Measurements from ENCODE around the gene INTS6. TPM values are rescaled to one million over a fixed set of nuclear protein-coding genes. Genes with fewer than 3 reads are reported as not detected.

Gene INTS6
- polyA plus RNA-seq, 1 donor (not counting 4 experiments of a cell fraction or from before 2014, with no cell fraction given): 44.2 TPM

DNA sequence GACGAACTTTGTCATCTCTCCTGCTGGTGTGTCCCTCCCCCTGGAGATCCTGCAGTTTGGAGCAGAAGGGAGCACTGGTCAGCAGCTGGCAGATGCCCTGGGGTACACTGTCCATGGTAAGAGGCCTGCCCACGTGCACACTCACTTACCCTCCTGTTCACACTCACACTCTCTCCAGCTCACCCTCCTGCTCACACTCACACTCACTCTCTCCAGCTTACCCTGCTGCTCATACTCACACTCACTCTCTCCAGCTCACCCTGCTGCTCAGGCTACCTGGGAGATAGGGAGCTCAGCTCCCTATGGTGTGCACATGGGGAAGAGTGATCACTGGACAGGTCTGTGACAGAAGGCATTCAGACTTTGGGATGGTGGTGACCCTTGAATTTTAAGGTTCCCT is 111.6 kb downstream of the INTS6 start:
- Histone ChIP-seq H2AFZ (ENCODE audit: control insufficient read depth, low read length) (no peak overlapping the region), H3K36me3 (ENCODE audit: control insufficient read depth in 2 of 2, extremely low read depth in 1 of 2, insufficient read depth in 2 of 2, low read length in 2 of 2) (peaks cover 0 to 3% of the 10 kb centered on the region in 2 experiments), H3K4me1 (ENCODE audit: control insufficient read depth, extremely low read depth, insufficient read depth, low read length) (no peaks in the 10 kb centered on the region), H3K27me3 (ENCODE audit: control insufficient read depth, extremely low read depth, insufficient read depth, low read length) (no peaks in the 10 kb centered on the region), H4K20me1 (ENCODE audit: control insufficient read depth, extremely low read depth, insufficient read depth, low read length) (no peaks in the 10 kb centered on the region), H3K4me2 (ENCODE audit: control insufficient read depth, extremely low read depth, insufficient read depth, low read depth, low read length) (no peak overlapping the region), H3K79me2 (ENCODE audit: control insufficient read depth, insufficient read depth, low read length) (no peaks in the 10 kb centered on the region), H3K4me3 (ENCODE audit: control insufficient read depth in 2 of 3, extremely low read depth in 1 of 3, insufficient read depth in 2 of 3, low read depth in 1 of 3, low read length in 3 of 3) (no peak overlapping the region), H3K9me1 (ENCODE audit: control insufficient read depth, extremely low read depth, insufficient read depth, low read length) (no peaks in the 10 kb centered on the region), H3K9me3 (ENCODE audit: control insufficient read depth, low read depth, low read length) (no peaks in the 10 kb centered on the region), H3K27ac (ENCODE audit: control insufficient read depth, insufficient read depth, low read length) (no peak overlapping the region), H3K9ac (ENCODE audit: control insufficient read depth, extremely low read depth, insufficient read depth, low read length) (no peak overlapping the region)
- FAIRE-seq: no peak
- dilution Hi-C loops (cut with MboI; ENCODE audit: extremely low pct_ligation_motif_present, low sequenced_read_pairs): no loop called here
- TF ChIP-seq EZH2 (IDR thresholded peaks at IDR 0.05; ENCODE audit: low read length): no peak
- TF ChIP-seq, protein P1, sequence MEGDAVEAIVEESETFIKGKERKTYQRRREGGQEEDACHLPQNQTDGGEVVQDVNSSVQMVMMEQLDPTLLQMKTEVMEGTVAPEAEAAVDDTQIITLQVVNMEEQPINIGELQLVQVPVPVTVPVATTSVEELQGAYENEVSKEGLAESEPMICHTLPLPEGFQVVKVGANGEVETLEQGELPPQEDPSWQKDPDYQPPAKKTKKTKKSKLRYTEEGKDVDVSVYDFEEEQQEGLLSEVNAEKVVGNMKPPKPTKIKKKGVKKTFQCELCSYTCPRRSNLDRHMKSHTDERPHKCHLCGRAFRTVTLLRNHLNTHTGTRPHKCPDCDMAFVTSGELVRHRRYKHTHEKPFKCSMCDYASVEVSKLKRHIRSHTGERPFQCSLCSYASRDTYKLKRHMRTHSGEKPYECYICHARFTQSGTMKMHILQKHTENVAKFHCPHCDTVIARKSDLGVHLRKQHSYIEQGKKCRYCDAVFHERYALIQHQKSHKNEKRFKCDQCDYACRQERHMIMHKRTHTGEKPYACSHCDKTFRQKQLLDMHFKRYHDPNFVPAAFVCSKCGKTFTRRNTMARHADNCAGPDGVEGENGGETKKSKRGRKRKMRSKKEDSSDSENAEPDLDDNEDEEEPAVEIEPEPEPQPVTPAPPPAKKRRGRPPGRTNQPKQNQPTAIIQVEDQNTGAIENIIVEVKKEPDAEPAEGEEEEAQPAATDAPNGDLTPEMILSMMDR (optimal IDR thresholded peaks at IDR 0.05 in 1 of 3, IDR thresholded peaks at IDR 0.05 in 1 of 3, conservative IDR thresholded peaks at IDR 0.05 in 1 of 3; ENCODE audit: extremely low read depth in 1 of 3, insufficient read depth in 2 of 3, low read length in 3 of 3): no peak
- no peak for DNase-seq (ENCODE audit: low read depth, low spot score)

DNA sequence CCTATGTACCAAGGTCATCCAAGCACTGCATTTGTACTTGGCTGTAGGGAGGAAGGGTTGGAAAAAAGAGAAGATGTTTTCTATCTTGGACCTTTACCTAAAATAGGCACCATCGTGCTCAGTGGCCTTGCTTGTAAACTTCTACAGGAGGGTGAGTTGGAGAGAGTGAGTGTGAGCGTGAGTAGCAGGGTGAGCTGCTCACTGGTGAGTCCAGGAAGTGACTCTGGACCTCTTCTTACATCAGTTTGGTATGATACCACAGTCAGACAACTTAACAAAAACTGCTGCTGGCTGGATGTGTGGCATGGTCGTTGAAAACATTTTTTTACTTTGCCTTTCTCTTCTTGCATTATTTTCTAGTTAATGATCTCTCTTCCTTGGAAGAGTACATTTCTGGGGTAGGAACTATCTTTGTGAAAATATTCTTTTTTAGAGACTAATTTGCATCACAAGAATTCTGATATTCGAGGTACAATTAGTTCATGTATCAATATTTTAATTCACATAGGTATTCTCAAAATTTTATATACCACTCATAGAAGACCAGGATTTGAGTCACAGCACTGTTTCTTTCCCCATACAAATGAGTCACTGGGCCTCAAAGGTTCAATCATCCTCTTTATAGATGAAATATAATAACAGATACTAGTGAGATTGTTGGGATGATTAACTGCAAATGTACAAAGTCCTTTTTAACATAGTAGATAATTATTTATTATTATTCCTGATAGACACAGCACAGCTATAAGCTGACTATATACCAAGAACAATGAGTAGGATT is 112.7 kb downstream of the INTS6 start:
- no peaks in the 10 kb centered on the region for H3K9me1 ChIP-seq (ENCODE audit: control insufficient read depth, extremely low read depth, insufficient read depth, low read length)
- H4K20me1 ChIP-seq (ENCODE audit: control insufficient read depth, extremely low read depth, insufficient read depth, low read length): no peaks in the 10 kb centered on the region
- H3K4me2 ChIP-seq (ENCODE audit: control insufficient read depth, extremely low read depth, insufficient read depth, low read depth, low read length): no peak overlapping the region
- TF ChIP-seq EZH2 (IDR thresholded peaks at IDR 0.05; ENCODE audit: low read length): no peak
- TF ChIP-seq, protein P1 (optimal IDR thresholded peaks at IDR 0.05 in 1 of 3, IDR thresholded peaks at IDR 0.05 in 1 of 3, conservative IDR thresholded peaks at IDR 0.05 in 1 of 3; ENCODE audit: extremely low read depth in 1 of 3, insufficient read depth in 2 of 3, low read length in 3 of 3): no peak
- no peak overlapping the region for H3K4me3 ChIP-seq (ENCODE audit: control insufficient read depth in 2 of 3, extremely low read depth in 1 of 3, insufficient read depth in 2 of 3, low read depth in 1 of 3, low read length in 3 of 3)
- no peak overlapping the region for H3K9ac ChIP-seq (ENCODE audit: control insufficient read depth, extremely low read depth, insufficient read depth, low read length)
- H3K9me3 ChIP-seq (ENCODE audit: control insufficient read depth, low read depth, low read length): no peaks in the 10 kb centered on the region
- H3K27ac ChIP-seq (ENCODE audit: control insufficient read depth, insufficient read depth, low read length): no peak overlapping the region
- no peaks in the 10 kb centered on the region for H3K27me3 ChIP-seq (ENCODE audit: control insufficient read depth, extremely low read depth, insufficient read depth, low read length)
- dilution Hi-C loops (cut with MboI; ENCODE audit: extremely low pct_ligation_motif_present, low sequenced_read_pairs): no loop called here
- H3K4me1 ChIP-seq (ENCODE audit: control insufficient read depth, extremely low read depth, insufficient read depth, low read length): no peaks in the 10 kb centered on the region
- FAIRE-seq (no peak), DNase-seq (ENCODE audit: low read depth, low spot score) (no peak)
- H2AFZ ChIP-seq (ENCODE audit: control insufficient read depth, low read length): no peak overlapping the region
- H3K79me2 ChIP-seq (ENCODE audit: control insufficient read depth, insufficient read depth, low read length): no peaks in the 10 kb centered on the region
- peaks cover 0 to 3% of the 10 kb centered on the region in 2 experiments for H3K36me3 ChIP-seq (ENCODE audit: control insufficient read depth in 2 of 2, extremely low read depth in 1 of 2, insufficient read depth in 2 of 2, low read length in 2 of 2)

Data from keratinocyte (primary cell).